GM23338 (cell line): ENCODE data around the gene REXO5. TPM values are rescaled to one million over a fixed set of nuclear protein-coding genes. Genes with fewer than 3 reads are reported as not detected.

Experiments used
- ATAC-seq: fragments of 200-7000 bp; cut with Tn5 transposase; 3 replicates; pipeline ENCODE4 v1.9.1; 2020
- DNase-seq: peaks from one replicate; pipeline ENCODE4 v3.0.0-alpha.2; 2015; ENCODE audit warnings: low spot score
- H2AFZ ChIP-seq: fragments of 200-600 bp; sonication (generic); 2 replicates; pipeline ENCODE4 v1.8.0; 2016; ENCODE audit warnings: antibody characterized with exemption, mild to moderate bottlenecking, moderate library complexity
- H3F3A ChIP-seq: fragments of 200-600 bp; sonication (generic); replicated peaks from 2 replicates; pipeline ENCODE4 v1.8.0; 2017; ENCODE audit warnings: antibody characterized with exemption, mixed run types, low read depth
- H3K27ac ChIP-seq: fragments of 200-600 bp; sonication (generic); 2 replicates; pipeline ENCODE4 v1.6.1; 2016; ENCODE audit warnings: low read depth
- H3K27me3 ChIP-seq: fragments of 200-600 bp; sonication (generic); 2 replicates; pipeline ENCODE4 v1.8.0; 2016; ENCODE audit warnings: mild to moderate bottlenecking, mixed run types, moderate library complexity; ENCODE audit not compliant: insufficient read depth
- H3K36me3 ChIP-seq: fragments of 200-600 bp; sonication (generic); 2 replicates; pipeline ENCODE4 v1.8.0; 2016; ENCODE audit warnings: mild to moderate bottlenecking; ENCODE audit not compliant: insufficient read depth
- H3K4me1 ChIP-seq: fragments of 200-600 bp; sonication (generic); 2 replicates; pipeline ENCODE4 v1.8.0; 2016; ENCODE audit warnings: mild to moderate bottlenecking, moderate library complexity; ENCODE audit not compliant: insufficient read depth
- H3K4me2 ChIP-seq: fragments of 200-600 bp; sonication (generic); 2 replicates; pipeline ENCODE4 v1.7.1; 2017; ENCODE audit warnings: mixed run types
- H3K4me3 ChIP-seq: fragments of 200-600 bp; sonication (generic); 2 replicates; pipeline ENCODE4 v1.6.1; 2016; ENCODE audit warnings: mixed run types
- H3K79me2 ChIP-seq: fragments of 200-600 bp; sonication (generic); replicated peaks from 2 replicates; pipeline ENCODE4 v1.8.0; 2017; ENCODE audit warnings: mild to moderate bottlenecking; ENCODE audit not compliant: insufficient read depth
- H3K9me2 ChIP-seq: fragments of 200-600 bp; sonication (generic); 2 replicates; pipeline ENCODE4 v1.8.0; 2017; ENCODE audit not compliant: insufficient read depth
- H4K20me1 ChIP-seq: fragments of 200-600 bp; sonication (generic); replicated peaks from 2 replicates; pipeline ENCODE4 v1.8.0; 2017; ENCODE audit warnings: mild to moderate bottlenecking; ENCODE audit not compliant: insufficient read depth
- H3K27ac Mint-ChIP-seq: 2 replicates; pipeline ENCODE4 v1.8.0; 2020; ENCODE audit warnings: inconsistent platforms, mild to moderate bottlenecking, moderate library complexity, mixed read lengths
- H3K27me3 Mint-ChIP-seq: 3 replicates; pipeline ENCODE4 v1.8.0; 2022; ENCODE audit warnings: low read depth, mild to moderate bottlenecking, moderate library complexity, mixed read lengths, inconsistent platforms; ENCODE audit not compliant: insufficient read depth, poor library complexity
- H3K36me3 Mint-ChIP-seq: 3 replicates; pipeline ENCODE4 v1.8.0; 2021; ENCODE audit warnings: low read depth, mild to moderate bottlenecking, inconsistent platforms, moderate library complexity, mixed read lengths
- H3K4me1 Mint-ChIP-seq: 3 replicates; pipeline ENCODE4 v1.8.0; 2020; ENCODE audit warnings: mild to moderate bottlenecking, inconsistent platforms, mixed read lengths
- H3K4me3 Mint-ChIP-seq: 3 replicates; pipeline ENCODE4 v1.8.0; 2021; ENCODE audit warnings: moderate library complexity, mild to moderate bottlenecking, inconsistent platforms, mixed read lengths
- H3K9me3 Mint-ChIP-seq: 3 replicates; pipeline ENCODE4 v1.8.0; 2020; ENCODE audit warnings: moderate library complexity, mild to moderate bottlenecking, inconsistent platforms, mixed read lengths
- polyA plus RNA-seq: library from polyadenylated mRNA; unstranded; fragments of >200 nt; fragmentation: Nextera tagmentation; extraction: Ambion mirVana; gene quantifications from 2 replicates; pipeline ENCODE4 v1.2.1, GENCODE V29; 2016
- total RNA-seq: library from RNA; depleted of rRNA; stranded (reverse); fragments of >200 nt; shearing (Covaris generic); gene quantifications from 2 replicates; pipeline ENCODE4 v1.2.3, GENCODE V29; 2014
- TF ChIP-seq, protein P1 (sequence below): IDR thresholded peaks from one replicate; pipeline ENCODE4 v1.6.1; 2018; ENCODE audit warnings: antibody characterized with exemption; ENCODE audit not compliant: unreplicated experiment
- TF ChIP-seq, protein P2 (sequence below): fragments of 250-450 bp; sonication (Bioruptor Pico); IDR thresholded peaks from 2 replicates; pipeline ENCODE4 v1.5.0; 2020; ENCODE audit warnings: mild to moderate bottlenecking, moderate library complexity

The REXO5 gene
- total and polyA plus RNA-seq, 2 experiments from 2014 or later = 6.5 to 6.9 TPM

- TF ChIP-seq, protein P1, sequence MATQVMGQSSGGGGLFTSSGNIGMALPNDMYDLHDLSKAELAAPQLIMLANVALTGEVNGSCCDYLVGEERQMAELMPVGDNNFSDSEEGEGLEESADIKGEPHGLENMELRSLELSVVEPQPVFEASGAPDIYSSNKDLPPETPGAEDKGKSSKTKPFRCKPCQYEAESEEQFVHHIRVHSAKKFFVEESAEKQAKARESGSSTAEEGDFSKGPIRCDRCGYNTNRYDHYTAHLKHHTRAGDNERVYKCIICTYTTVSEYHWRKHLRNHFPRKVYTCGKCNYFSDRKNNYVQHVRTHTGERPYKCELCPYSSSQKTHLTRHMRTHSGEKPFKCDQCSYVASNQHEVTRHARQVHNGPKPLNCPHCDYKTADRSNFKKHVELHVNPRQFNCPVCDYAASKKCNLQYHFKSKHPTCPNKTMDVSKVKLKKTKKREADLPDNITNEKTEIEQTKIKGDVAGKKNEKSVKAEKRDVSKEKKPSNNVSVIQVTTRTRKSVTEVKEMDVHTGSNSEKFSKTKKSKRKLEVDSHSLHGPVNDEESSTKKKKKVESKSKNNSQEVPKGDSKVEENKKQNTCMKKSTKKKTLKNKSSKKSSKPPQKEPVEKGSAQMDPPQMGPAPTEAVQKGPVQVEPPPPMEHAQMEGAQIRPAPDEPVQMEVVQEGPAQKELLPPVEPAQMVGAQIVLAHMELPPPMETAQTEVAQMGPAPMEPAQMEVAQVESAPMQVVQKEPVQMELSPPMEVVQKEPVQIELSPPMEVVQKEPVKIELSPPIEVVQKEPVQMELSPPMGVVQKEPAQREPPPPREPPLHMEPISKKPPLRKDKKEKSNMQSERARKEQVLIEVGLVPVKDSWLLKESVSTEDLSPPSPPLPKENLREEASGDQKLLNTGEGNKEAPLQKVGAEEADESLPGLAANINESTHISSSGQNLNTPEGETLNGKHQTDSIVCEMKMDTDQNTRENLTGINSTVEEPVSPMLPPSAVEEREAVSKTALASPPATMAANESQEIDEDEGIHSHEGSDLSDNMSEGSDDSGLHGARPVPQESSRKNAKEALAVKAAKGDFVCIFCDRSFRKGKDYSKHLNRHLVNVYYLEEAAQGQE = no peak
Measured at GRCh38 chr16:20851601-20852000, 45.3 kb downstream of the REXO5 start (continued).

- H3F3A ChIP-seq = no peaks in the 10 kb centered on the region
- 0 out of 2 replicates have a peak overlapping the region, but pooled peaks have one; percentile 9 for H3K27ac Mint-ChIP-seq
- no peaks in the 10 kb centered on the region for H3K36me3 ChIP-seq
- H3K4me1 Mint-ChIP-seq = peaks cover 15% of the 10 kb centered on the region
- no peaks in the 10 kb centered on the region for H3K9me2 ChIP-seq
- no peaks in the 10 kb centered on the region for H3K27me3 ChIP-seq
- DNase-seq (no peak), ATAC-seq (no peak)
- no peak overlapping the region for H3K4me3 ChIP-seq
- no peaks in the 10 kb centered on the region; the same call in 1 of the 2 replicates for H4K20me1 ChIP-seq
- no peak overlapping the region for H2AFZ ChIP-seq
- no peak overlapping the region for H3K4me2 ChIP-seq
- H3K9me3 Mint-ChIP-seq = no peaks in the 10 kb centered on the region
- 0 out of 2 replicates have a peak overlapping the region, but pooled peaks have one; percentile 17 for H3K27ac ChIP-seq
- H3K27me3 Mint-ChIP-seq = peaks cover 2% of the 10 kb centered on the region
- no peak overlapping the region for H3K4me3 Mint-ChIP-seq
- H3K36me3 Mint-ChIP-seq = peaks cover 3% of the 10 kb centered on the region; the same call in 2 of the 3 replicates
- TF ChIP-seq, protein P2, sequence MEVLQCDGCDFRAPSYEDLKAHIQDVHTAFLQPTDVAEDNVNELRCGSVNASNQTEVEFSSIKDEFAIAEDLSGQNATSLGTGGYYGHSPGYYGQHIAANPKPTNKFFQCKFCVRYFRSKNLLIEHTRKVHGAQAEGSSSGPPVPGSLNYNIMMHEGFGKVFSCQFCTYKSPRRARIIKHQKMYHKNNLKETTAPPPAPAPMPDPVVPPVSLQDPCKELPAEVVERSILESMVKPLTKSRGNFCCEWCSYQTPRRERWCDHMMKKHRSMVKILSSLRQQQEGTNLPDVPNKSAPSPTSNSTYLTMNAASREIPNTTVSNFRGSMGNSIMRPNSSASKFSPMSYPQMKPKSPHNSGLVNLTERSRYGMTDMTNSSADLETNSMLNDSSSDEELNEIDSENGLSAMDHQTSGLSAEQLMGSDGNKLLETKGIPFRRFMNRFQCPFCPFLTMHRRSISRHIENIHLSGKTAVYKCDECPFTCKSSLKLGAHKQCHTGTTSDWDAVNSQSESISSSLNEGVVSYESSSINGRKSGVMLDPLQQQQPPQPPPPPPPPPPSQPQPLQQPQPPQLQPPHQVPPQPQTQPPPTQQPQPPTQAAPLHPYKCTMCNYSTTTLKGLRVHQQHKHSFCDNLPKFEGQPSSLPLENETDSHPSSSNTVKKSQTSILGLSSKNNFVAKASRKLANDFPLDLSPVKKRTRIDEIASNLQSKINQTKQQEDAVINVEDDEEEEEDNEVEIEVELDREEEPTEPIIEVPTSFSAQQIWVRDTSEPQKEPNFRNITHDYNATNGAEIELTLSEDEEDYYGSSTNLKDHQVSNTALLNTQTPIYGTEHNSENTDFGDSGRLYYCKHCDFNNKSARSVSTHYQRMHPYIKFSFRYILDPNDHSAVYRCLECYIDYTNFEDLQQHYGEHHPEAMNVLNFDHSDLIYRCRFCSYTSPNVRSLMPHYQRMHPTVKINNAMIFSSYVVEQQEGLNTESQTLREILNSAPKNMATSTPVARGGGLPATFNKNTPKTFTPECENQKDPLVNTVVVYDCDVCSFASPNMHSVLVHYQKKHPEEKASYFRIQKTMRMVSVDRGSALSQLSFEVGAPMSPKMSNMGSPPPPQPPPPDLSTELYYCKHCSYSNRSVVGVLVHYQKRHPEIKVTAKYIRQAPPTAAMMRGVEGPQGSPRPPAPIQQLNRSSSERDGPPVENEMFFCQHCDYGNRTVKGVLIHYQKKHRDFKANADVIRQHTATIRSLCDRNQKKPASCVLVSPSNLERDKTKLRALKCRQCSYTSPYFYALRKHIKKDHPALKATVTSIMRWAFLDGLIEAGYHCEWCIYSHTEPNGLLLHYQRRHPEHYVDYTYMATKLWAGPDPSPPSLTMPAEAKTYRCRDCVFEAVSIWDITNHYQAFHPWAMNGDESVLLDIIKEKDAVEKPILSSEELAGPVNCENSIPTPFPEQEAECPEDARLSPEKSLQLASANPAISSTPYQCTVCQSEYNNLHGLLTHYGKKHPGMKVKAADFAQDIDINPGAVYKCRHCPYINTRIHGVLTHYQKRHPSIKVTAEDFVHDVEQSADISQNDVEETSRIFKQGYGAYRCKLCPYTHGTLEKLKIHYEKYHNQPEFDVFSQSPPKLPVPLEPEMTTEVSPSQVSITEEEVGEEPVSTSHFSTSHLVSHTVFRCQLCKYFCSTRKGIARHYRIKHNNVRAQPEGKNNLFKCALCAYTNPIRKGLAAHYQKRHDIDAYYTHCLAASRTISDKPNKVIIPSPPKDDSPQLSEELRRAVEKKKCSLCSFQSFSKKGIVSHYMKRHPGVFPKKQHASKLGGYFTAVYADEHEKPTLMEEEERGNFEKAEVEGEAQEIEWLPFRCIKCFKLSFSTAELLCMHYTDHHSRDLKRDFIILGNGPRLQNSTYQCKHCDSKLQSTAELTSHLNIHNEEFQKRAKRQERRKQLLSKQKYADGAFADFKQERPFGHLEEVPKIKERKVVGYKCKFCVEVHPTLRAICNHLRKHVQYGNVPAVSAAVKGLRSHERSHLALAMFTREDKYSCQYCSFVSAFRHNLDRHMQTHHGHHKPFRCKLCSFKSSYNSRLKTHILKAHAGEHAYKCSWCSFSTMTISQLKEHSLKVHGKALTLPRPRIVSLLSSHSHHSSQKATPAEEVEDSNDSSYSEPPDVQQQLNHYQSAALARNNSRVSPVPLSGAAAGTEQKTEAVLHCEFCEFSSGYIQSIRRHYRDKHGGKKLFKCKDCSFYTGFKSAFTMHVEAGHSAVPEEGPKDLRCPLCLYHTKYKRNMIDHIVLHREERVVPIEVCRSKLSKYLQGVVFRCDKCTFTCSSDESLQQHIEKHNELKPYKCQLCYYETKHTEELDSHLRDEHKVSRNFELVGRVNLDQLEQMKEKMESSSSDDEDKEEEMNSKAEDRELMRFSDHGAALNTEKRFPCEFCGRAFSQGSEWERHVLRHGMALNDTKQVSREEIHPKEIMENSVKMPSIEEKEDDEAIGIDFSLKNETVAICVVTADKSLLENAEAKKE (CRISPR knock-in tag) = no peak
- peaks cover 15% of the 10 kb centered on the region for H3K4me1 ChIP-seq
- 0 out of 2 replicates have a peak, but pooled peaks cover 8% of the 10 kb centered on the region for H3K79me2 ChIP-seq
Measured at GRCh38 chr16:20853143-20853542, 46.8 kb downstream of the REXO5 start.
